ENCODE results near the gene SMYD2.

The SMYD2 gene

DNA sequence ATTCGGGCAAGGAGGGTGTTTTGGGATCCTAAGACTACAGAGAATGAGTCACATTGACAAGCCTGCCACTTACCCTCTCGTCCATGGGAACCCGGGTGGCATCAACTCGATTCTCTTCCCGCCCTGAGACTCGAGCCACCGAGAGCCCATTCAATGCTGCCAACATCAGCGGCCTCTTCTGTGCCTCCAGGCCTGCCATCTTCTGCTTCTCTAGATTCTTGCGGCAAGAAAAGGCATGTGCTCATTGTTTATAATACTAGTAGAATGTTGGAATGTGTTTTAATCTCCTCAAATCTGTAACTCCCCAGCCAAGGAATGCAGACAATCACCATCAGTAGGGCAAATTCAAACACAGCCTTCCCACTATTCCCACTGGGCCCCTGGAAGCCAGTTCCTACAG lies 96.9 kb downstream of the SMYD2 start:
- no peak overlapping the region for H3K4me3 ChIP-seq (ENCODE audit: severe bottlenecking)
- peaks cover 62% of the 10 kb centered on the region for H3K36me3 ChIP-seq (ENCODE audit: low read depth)
- DNase-seq (ENCODE audit: low spot score) (no peak), ATAC-seq (ENCODE audit: low read depth) (no peak)
- no peaks in the 10 kb centered on the region for H3K27me3 ChIP-seq (ENCODE audit: insufficient read depth, poor library complexity, severe bottlenecking)
- no peak for TF ChIP-seq CTCF (IDR thresholded peaks at IDR 0.05; ENCODE audit: poor library complexity, severe bottlenecking)
- no peaks in the 10 kb centered on the region for H3K4me1 ChIP-seq (ENCODE audit: insufficient read depth, poor library complexity, severe bottlenecking)
- no peaks in the 10 kb centered on the region for H3K9me3 ChIP-seq (ENCODE audit: severe bottlenecking)
- no peak overlapping the region for H3K27ac ChIP-seq (ENCODE audit: poor library complexity, severe bottlenecking)

- no peaks in the 10 kb centered on the region for H3K4me1 ChIP-seq (ENCODE audit: insufficient read depth, poor library complexity, severe bottlenecking)
- no peaks in the 10 kb centered on the region for H3K27me3 ChIP-seq (ENCODE audit: insufficient read depth, poor library complexity, severe bottlenecking)
- ATAC-seq (ENCODE audit: low read depth): no peak
- TF ChIP-seq CTCF (IDR thresholded peaks at IDR 0.05; ENCODE audit: poor library complexity, severe bottlenecking): no peak
- H3K27ac ChIP-seq (ENCODE audit: poor library complexity, severe bottlenecking): no peak overlapping the region
- H3K9me3 ChIP-seq (ENCODE audit: severe bottlenecking): no peaks in the 10 kb centered on the region
- no peak for DNase-seq (ENCODE audit: low spot score)
- H3K4me3 ChIP-seq (ENCODE audit: severe bottlenecking): no peak overlapping the region
- peaks cover 65% of the 10 kb centered on the region for H3K36me3 ChIP-seq (ENCODE audit: low read depth)
These were observed 97.5 kb downstream of the SMYD2 start for GRCh38 chr1:214378492-214378891.

GRCh38 chr1:214379236-214379970 lies 98.4 kb downstream of the SMYD2 start:
- TF ChIP-seq CTCF (IDR thresholded peaks at IDR 0.05; ENCODE audit: poor library complexity, severe bottlenecking): no peak

GRCh38 chr1:214380396-214380795 lies 99.4 kb downstream of the SMYD2 start:
- Histone ChIP-seq H3K27ac (ENCODE audit: poor library complexity, severe bottlenecking) (no peak overlapping the region), H3K27me3 (ENCODE audit: insufficient read depth, poor library complexity, severe bottlenecking) (no peaks in the 10 kb centered on the region), H3K36me3 (ENCODE audit: low read depth) (peaks cover 49% of the 10 kb centered on the region), H3K4me3 (ENCODE audit: severe bottlenecking) (no peak overlapping the region), H3K4me1 (ENCODE audit: insufficient read depth, poor library complexity, severe bottlenecking) (no peaks in the 10 kb centered on the region), H3K9me3 (ENCODE audit: severe bottlenecking) (no peaks in the 10 kb centered on the region)
- DNase-seq (ENCODE audit: low spot score) (no peak), ATAC-seq (ENCODE audit: low read depth) (no peak)
- TF ChIP-seq CTCF (IDR thresholded peaks at IDR 0.05; ENCODE audit: poor library complexity, severe bottlenecking): no peak

More at GRCh38 chr1:214379236-214379970, 98.4 kb downstream of the SMYD2 start:
- DNase-seq (ENCODE audit: low spot score) (no peak), ATAC-seq (ENCODE audit: low read depth) (no peak)
- H3K27me3 ChIP-seq (ENCODE audit: insufficient read depth, poor library complexity, severe bottlenecking): no peaks in the 10 kb centered on the region
- no peaks in the 10 kb centered on the region for H3K9me3 ChIP-seq (ENCODE audit: severe bottlenecking)
- no peak overlapping the region for H3K4me3 ChIP-seq (ENCODE audit: severe bottlenecking)
- H3K4me1 ChIP-seq (ENCODE audit: insufficient read depth, poor library complexity, severe bottlenecking): no peaks in the 10 kb centered on the region
- H3K27ac ChIP-seq (ENCODE audit: poor library complexity, severe bottlenecking): no peak overlapping the region
- H3K36me3 ChIP-seq (ENCODE audit: low read depth): peaks cover 58% of the 10 kb centered on the region

DNA sequence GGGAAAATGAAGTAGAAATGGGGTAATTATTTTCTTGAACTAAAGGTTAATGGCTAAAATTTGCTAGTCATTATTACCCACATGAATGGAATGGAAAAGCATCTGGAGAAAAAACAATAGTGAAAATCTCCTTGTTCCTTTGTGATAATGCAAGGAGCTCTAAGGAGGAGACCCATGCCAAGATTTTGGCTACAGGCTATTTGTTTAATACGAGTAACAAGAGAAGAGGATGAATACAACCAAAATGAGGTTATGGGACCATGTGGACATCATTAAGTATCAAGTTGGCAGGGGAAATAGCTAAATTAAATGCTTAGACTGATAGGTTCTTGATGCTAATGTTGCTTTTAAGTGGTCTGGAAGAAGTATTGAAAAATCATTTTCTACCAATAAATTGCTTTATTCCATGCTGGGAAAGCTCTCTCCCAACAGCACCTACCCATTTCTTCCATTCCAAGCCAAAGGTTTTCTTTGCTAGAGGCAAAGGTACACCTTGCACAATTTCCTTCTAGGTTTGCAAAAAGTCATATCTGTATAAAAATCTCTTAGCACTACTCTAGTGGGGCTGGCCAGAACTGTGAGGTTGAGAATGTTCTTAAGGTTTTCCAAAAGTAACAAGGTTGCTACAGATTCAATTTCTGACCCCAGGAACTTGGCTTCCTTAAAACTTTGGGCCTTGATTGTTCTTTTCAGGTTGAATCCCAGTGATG lies 100.2 kb downstream of the SMYD2 start:
- no peak for ATAC-seq (ENCODE audit: low read depth)
- no peak for TF ChIP-seq CTCF (IDR thresholded peaks at IDR 0.05; ENCODE audit: poor library complexity, severe bottlenecking)
- H3K4me3 ChIP-seq (ENCODE audit: severe bottlenecking): no peak overlapping the region
- H3K36me3 ChIP-seq (ENCODE audit: low read depth): peaks cover 50% of the 10 kb centered on the region
- H3K9me3 ChIP-seq (ENCODE audit: severe bottlenecking): no peaks in the 10 kb centered on the region
- H3K27me3 ChIP-seq (ENCODE audit: insufficient read depth, poor library complexity, severe bottlenecking): no peaks in the 10 kb centered on the region
- no peaks in the 10 kb centered on the region for H3K4me1 ChIP-seq (ENCODE audit: insufficient read depth, poor library complexity, severe bottlenecking)
- no peak overlapping the region for H3K27ac ChIP-seq (ENCODE audit: poor library complexity, severe bottlenecking)
- DNase-seq (ENCODE audit: low spot score): no peak
